CD4-positive, alpha-beta T cell (primary cell): ENCODE results near the gene DUS1L. TPM values are rescaled to one million over a fixed set of nuclear protein-coding genes. Genes with fewer than 3 reads are reported as not detected.
A peak's percentile ranks its signal among the peaks of the same experiment; 100 is the strongest.

ENCODE experiments used
- ATAC-seq: fragments of 200-7000 bp; cut with Tn5 transposase; one replicate; pipeline ENCODE4 v1.10.0; 2022; ENCODE audit warnings: mild to moderate bottlenecking; ENCODE audit not compliant: poor library complexity
- CTCF ChIA-PET: fragments of 350-600 bp; sonication (Branson Sonifier 250); formaldehyde crosslinking; loops from one replicate; lab custom pipeline; 2021; ENCODE audit warnings: antibody characterized with exemption, inconsistent platforms; lab: Charles Lee
- POLR2A ChIA-PET: fragments of 350-600 bp; sonication (Branson Sonifier 250); formaldehyde crosslinking; loops from one replicate; lab custom pipeline; 2021; ENCODE audit warnings: antibody characterized with exemption, inconsistent platforms; lab: Charles Lee
- DNase-seq, 14 experiments: peaks; one replicate each; pipeline ENCODE4 v3.0.0-alpha.2; 2013 to 2020; ENCODE audit warnings: mixed read lengths in 2 of 14
- H3K27ac ChIP-seq, 2 donors: one replicate each; pipeline versions ENCODE4 v1.5.1 to v1.7.0; 2013; ENCODE audit warnings: low read length in 2 of 2, low read depth in 1 of 2, mild to moderate bottlenecking in 1 of 2
- H3K27me3 ChIP-seq, 2 experiments: 1 replicate in 1 of 2; 2 replicates in 1 of 2; pipeline versions ENCODE4 v1.6.1 to v1.7.0; 2013; ENCODE audit warnings: low read length in 2 of 2, control low read depth in 1 of 2, mild to moderate bottlenecking in 1 of 2, moderate library complexity in 1 of 2; ENCODE audit not compliant: insufficient read depth in 2 of 2, control insufficient read depth in 1 of 2
- H3K36me3 ChIP-seq: one replicate; pipeline ENCODE4 v1.6.1; 2013; ENCODE audit warnings: low read length, control low read depth; ENCODE audit not compliant: insufficient read depth
- H3K4me1 ChIP-seq: one replicate; pipeline ENCODE4 v1.6.1; 2013; ENCODE audit warnings: low read length, control low read depth; ENCODE audit not compliant: insufficient read depth
- H3K4me3 ChIP-seq: one replicate; pipeline ENCODE4 v1.5.1; 2013; ENCODE audit warnings: mild to moderate bottlenecking, low read length, moderate library complexity
- H3K9me3 ChIP-seq, 2 experiments: 1 replicate in 1 of 2; 2 replicates in 1 of 2; pipeline versions ENCODE4 v1.6.1 to v1.7.0; 2013; ENCODE audit warnings: low read length in 2 of 2, mild to moderate bottlenecking in 2 of 2, control low read depth in 1 of 2, moderate library complexity in 1 of 2; ENCODE audit not compliant: control insufficient read depth in 1 of 2, insufficient read depth in 1 of 2
- H3K27ac Mint-ChIP-seq: one replicate; pipeline ENCODE4 v1.8.0; 2020; ENCODE audit warnings: mixed read lengths
- H3K27me3 Mint-ChIP-seq: one replicate; pipeline ENCODE4 v1.8.0; 2021; ENCODE audit warnings: mixed read lengths
- H3K36me3 Mint-ChIP-seq: one replicate; pipeline ENCODE4 v1.8.0; 2021; ENCODE audit warnings: low read depth, mixed read lengths
- H3K4me1 Mint-ChIP-seq: one replicate; pipeline ENCODE4 v1.8.0; 2021; ENCODE audit warnings: low read depth, mixed read lengths
- H3K4me3 Mint-ChIP-seq: one replicate; pipeline ENCODE4 v1.8.0; 2020; ENCODE audit warnings: mild to moderate bottlenecking, mixed read lengths
- H3K9me3 Mint-ChIP-seq: one replicate; pipeline ENCODE4 v1.8.0; 2020; ENCODE audit warnings: mixed read lengths
- intact Hi-C, 2 experiments: fragments of 100-400 bp; cut with DNase I in 1 of 2; cut with micrococcal nuclease in 1 of 2; formaldehyde crosslinking; loops; one replicate each; pipeline versions ENCODE4 v1.15.1 to v1.9.0; 2023 to 2025; cut with DNase I, micrococcal nuclease
- total RNA-seq, 174 experiments: library from RNA in 2 of 174; stranded (reverse) in 2 of 174; gene quantifications; one replicate each; pipeline ENCODE4 v1.2.3 and lab custom pipeline; 2021 to 2026
- TF ChIP-seq, protein P1 (sequence below): fragments of 200-600 bp; IDR thresholded peaks from one replicate; pipeline ENCODE4 v1.8.0; 2022; ENCODE audit warnings: antibody characterized with exemption, mild to moderate bottlenecking

DUS1L gene
- total RNA-seq, 2 experiments from 2014 or later = 160 to 163 TPM

- peak overlapping the region; percentile 83 for H3K4me3 Mint-ChIP-seq
- no peak for ATAC-seq
- no peaks in the 10 kb centered on the region for H3K9me3 ChIP-seq
These were observed 41.2 kb upstream of the DUS1L start for GRCh38 chr17:82106688-82107305.

GRCh38 chr17:82105882-82106687 lies 40.5 kb upstream of the DUS1L start:
- DNase-seq = peak in 13 of 14 experiments; percentile 32 to 78 (median 55)
- H3K36me3 ChIP-seq = no peaks in the 10 kb centered on the region
- POLR2A ChIA-PET = interaction anchor here (0.8 to 2.4 kb wide), 14 partner anchors 8 to 187 kb away, joined by 3 to 27 read pairs (median 5); partner anchors contain the start of genes CSNK1D, DCXR, FASN and RAC3
- ATAC-seq = peak; percentile 70
- no peaks in the 10 kb centered on the region for H3K9me3 ChIP-seq
- H3K27ac Mint-ChIP-seq = peak overlapping the region; percentile 95
- H3K4me1 ChIP-seq = peaks cover 43% of the 10 kb centered on the region
- H3K27me3 ChIP-seq = no peaks in the 10 kb centered on the region
- H3K4me3 ChIP-seq = peak overlapping the region; percentile 61
- H3K36me3 Mint-ChIP-seq = peaks cover 8% of the 10 kb centered on the region
- H3K4me1 Mint-ChIP-seq = peaks cover 22% of the 10 kb centered on the region
- CTCF ChIA-PET = interaction anchor here (0.8 to 3.5 kb wide), 6 partner anchors 8 to 76 kb away, joined by 3 to 12 read pairs (median 5); partner anchors contain the start of gene FASN
- H3K27ac ChIP-seq = peak overlapping the region; percentile 79 to 90
- intact Hi-C loops = loop anchor here (1.0 to 5.0 kb wide), 2 partner anchors 21 to 46 kb away; no protein-coding TSS in a partner anchor
- TF ChIP-seq, protein P1, sequence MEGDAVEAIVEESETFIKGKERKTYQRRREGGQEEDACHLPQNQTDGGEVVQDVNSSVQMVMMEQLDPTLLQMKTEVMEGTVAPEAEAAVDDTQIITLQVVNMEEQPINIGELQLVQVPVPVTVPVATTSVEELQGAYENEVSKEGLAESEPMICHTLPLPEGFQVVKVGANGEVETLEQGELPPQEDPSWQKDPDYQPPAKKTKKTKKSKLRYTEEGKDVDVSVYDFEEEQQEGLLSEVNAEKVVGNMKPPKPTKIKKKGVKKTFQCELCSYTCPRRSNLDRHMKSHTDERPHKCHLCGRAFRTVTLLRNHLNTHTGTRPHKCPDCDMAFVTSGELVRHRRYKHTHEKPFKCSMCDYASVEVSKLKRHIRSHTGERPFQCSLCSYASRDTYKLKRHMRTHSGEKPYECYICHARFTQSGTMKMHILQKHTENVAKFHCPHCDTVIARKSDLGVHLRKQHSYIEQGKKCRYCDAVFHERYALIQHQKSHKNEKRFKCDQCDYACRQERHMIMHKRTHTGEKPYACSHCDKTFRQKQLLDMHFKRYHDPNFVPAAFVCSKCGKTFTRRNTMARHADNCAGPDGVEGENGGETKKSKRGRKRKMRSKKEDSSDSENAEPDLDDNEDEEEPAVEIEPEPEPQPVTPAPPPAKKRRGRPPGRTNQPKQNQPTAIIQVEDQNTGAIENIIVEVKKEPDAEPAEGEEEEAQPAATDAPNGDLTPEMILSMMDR = peak; percentile 36
- no peaks in the 10 kb centered on the region for H3K9me3 Mint-ChIP-seq
- no peaks in the 10 kb centered on the region for H3K27me3 Mint-ChIP-seq
- H3K4me3 Mint-ChIP-seq = peak overlapping the region; percentile 83

More at GRCh38 chr17:82106688-82107305, 41.2 kb upstream of the DUS1L start:
- Histone ChIP-seq H3K4me3 (peak overlapping the region; percentile 61), H3K27me3 (no peaks in the 10 kb centered on the region), H3K27ac (peak overlapping the region; percentile 79 to 90), H3K4me1 (peaks cover 43% of the 10 kb centered on the region), H3K36me3 (no peaks in the 10 kb centered on the region)
- intact Hi-C loops = loop anchor here (1.0 to 5.0 kb wide), 2 partner anchors 21 to 46 kb away; no protein-coding TSS in a partner anchor
- TF ChIP-seq, protein P1 = peak; percentile 17
- no peaks in the 10 kb centered on the region for H3K9me3 Mint-ChIP-seq
- H3K27me3 Mint-ChIP-seq = no peaks in the 10 kb centered on the region
- H3K4me1 Mint-ChIP-seq = peaks cover 22% of the 10 kb centered on the region
- H3K36me3 Mint-ChIP-seq = peaks cover 8% of the 10 kb centered on the region
- DNase-seq = no peak
- H3K27ac Mint-ChIP-seq = peak overlapping the region; percentile 95
- CTCF ChIA-PET = interaction anchor here (0.8 to 3.5 kb wide), 5 partner anchors 9 to 76 kb away, joined by 3 to 12 read pairs (median 6); partner anchors contain the start of gene FASN
- POLR2A ChIA-PET = interaction anchor here (0.8 to 2.4 kb wide), 14 partner anchors 8 to 186 kb away, joined by 3 to 27 read pairs (median 5); partner anchors contain the start of genes CSNK1D, DCXR, FASN and RAC3

DNA sequence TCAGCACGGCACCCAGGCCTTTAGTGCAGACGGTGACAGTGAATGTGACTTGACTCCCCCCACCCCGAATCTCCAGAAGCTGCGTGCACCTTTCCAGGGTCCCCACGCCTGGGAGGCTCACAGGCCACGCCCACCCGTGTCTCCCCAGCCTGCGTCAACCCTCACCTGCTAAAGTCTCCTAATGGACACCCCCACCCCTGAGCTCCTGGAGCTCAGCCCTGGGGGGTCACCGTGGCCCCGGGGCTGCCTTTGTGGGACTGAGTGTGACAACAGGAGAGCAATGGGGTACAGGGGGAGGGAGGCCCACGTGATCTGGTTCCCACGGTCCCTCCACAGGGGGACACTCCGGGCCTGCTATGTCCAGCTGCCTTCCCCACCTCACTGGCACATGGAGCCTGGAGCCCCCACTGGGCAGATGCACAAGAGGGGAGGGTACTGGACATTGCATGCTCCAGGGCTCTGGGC lies 39.8 kb upstream of the DUS1L start:
- Histone ChIP-seq H3K27me3 (no peaks in the 10 kb centered on the region), H3K9me3 (no peaks in the 10 kb centered on the region), H3K4me3 (peak overlapping the region; percentile 61), H3K4me1 (peaks cover 43% of the 10 kb centered on the region), H3K36me3 (peaks cover 5% of the 10 kb centered on the region), H3K27ac (peak overlapping the region; percentile 79 to 90)
- Mint-ChIP-seq H3K4me1 (peaks cover 22% of the 10 kb centered on the region), H3K27ac (peak overlapping the region; percentile 95), H3K4me3 (peak overlapping the region; percentile 50), H3K27me3 (no peaks in the 10 kb centered on the region), H3K9me3 (no peaks in the 10 kb centered on the region), H3K36me3 (peaks cover 8% of the 10 kb centered on the region)
- intact Hi-C loops = loop anchor here in 1 of 2 experiments (5.0 kb wide), 1 partner anchor 47 kb away; no protein-coding TSS in a partner anchor
- ChIA-PET CTCF (interaction anchor here (0.9 to 3.5 kb wide), 5 partner anchors 8 to 75 kb away, joined by 4 to 12 read pairs (median 6); partner anchors contain the start of gene FASN), POLR2A (interaction anchor here (1.1 to 2.4 kb wide), 11 partner anchors 7 to 187 kb away, joined by 3 to 27 read pairs (median 5); partner anchors contain the start of genes CSNK1D, DCXR, FASN and RAC3)
- ATAC-seq (no peak), DNase-seq (peak in 1 of 14 experiments; percentile 25)
- TF ChIP-seq, protein P1 = no peak
